H1 (cell line): ENCODE results near the gene PFDN6. TPM values are rescaled to one million over a fixed set of nuclear protein-coding genes. Genes with fewer than 3 reads are reported as not detected.

Experiments used
- ASH2L ChIP-seq: fragments of 200-600, 300-600 bp; sonication (generic); IDR thresholded peaks from one replicate; pipeline ENCODE4 v1.7.1; 2017; ENCODE audit warnings: low read length
- CBX5 ChIP-seq: fragments of 300-800, 300-1000 bp; sonication (generic); IDR thresholded peaks from 2 replicates; pipeline ENCODE4 v1.7.1; 2016; ENCODE audit warnings: antibody characterized with exemption, low read length, low read depth
- CBX8 ChIP-seq: fragments of 300-800, 300-1000 bp; sonication (generic); IDR thresholded peaks from 2 replicates; pipeline ENCODE4 v1.7.1; 2016; ENCODE audit warnings: low read depth, low read length, borderline replicate concordance
- CEBPB ChIP-seq: IDR thresholded peaks from 2 replicates; pipeline ENCODE4 v1.6.1; 2012; ENCODE audit warnings: low read depth, low read length
- CHD1 ChIP-seq: IDR thresholded peaks from 2 replicates; pipeline ENCODE4 v1.6.1; 2012; ENCODE audit warnings: low read depth, low read length, improper control_type of control experiment
- EGR1 ChIP-seq: IDR thresholded peaks from 2 replicates; pipeline ENCODE4 v1.6.1; 2011; ENCODE audit warnings: low read depth, low read length, borderline replicate concordance
- EP300 ChIP-seq, 2 experiments: IDR thresholded peaks; 1 replicate in 1 of 2; 2 replicates in 1 of 2; pipeline ENCODE4 v1.6.1; 2011 to 2012; ENCODE audit warnings: low read depth in 2 of 2, low read length in 2 of 2, mild to moderate bottlenecking in 2 of 2, borderline replicate concordance in 1 of 2, inconsistent platforms in 1 of 2, moderate library complexity in 1 of 2
- JUND ChIP-seq: IDR thresholded peaks from 2 replicates; pipeline ENCODE4 v1.6.1; 2011; ENCODE audit warnings: mild to moderate bottlenecking, improper control_type of control experiment, low read length
- KDM5A ChIP-seq: fragments of 200-600 bp; IDR thresholded peaks from 2 replicates; pipeline ENCODE4 v1.7.1; 2012; ENCODE audit warnings: mild to moderate bottlenecking, low read length, inconsistent platforms, mixed read lengths
- NANOG ChIP-seq: IDR thresholded peaks from 2 replicates; pipeline ENCODE4 v1.6.1; 2011; ENCODE audit warnings: low read length, low read depth, mild to moderate bottlenecking, inconsistent platforms; ENCODE audit not compliant: insufficient read depth, poor library complexity, severe bottlenecking
- POLR2A ChIP-seq, 2 experiments: IDR thresholded peaks; 1 replicate in 1 of 2; 2 replicates in 1 of 2; pipeline ENCODE4 v1.6.1; 2011; ENCODE audit warnings: low read depth in 2 of 2, low read length in 2 of 2, mild to moderate bottlenecking in 2 of 2; ENCODE audit errors: control extremely low read depth in 1 of 2
- POLR2AphosphoS5 ChIP-seq: IDR thresholded peaks from 2 replicates; pipeline ENCODE4 v1.6.1; 2011; ENCODE audit warnings: low read depth, low read length
- RAD21 ChIP-seq, 2 experiments: IDR thresholded peaks in 1 of 2; conservative IDR thresholded peaks in 1 of 2; 2 replicates each; pipeline ENCODE4 v1.6.1; 2011; ENCODE audit warnings: low read depth in 2 of 2, low read length in 2 of 2, improper control_type of control experiment in 1 of 2, inconsistent platforms in 1 of 2, mild to moderate bottlenecking in 1 of 2, moderate library complexity in 1 of 2
- RBBP5 ChIP-seq: IDR thresholded peaks from 2 replicates; pipeline ENCODE4 v1.7.1; 2012; ENCODE audit warnings: low read depth, mild to moderate bottlenecking, inconsistent platforms, low read length, moderate library complexity, borderline replicate concordance
- RFX5 ChIP-seq: IDR thresholded peaks from 2 replicates; pipeline ENCODE4 v1.6.1; 2011; ENCODE audit warnings: low read depth, low read length, improper control_type of control experiment, borderline replicate concordance
- RNF2 ChIP-seq: fragments of 200-900, 300-1000 bp; sonication (generic); IDR thresholded peaks from 2 replicates; pipeline ENCODE4 v1.7.1; 2016; ENCODE audit warnings: borderline replicate concordance, low read depth, mild to moderate bottlenecking, antibody characterized with exemption, low read length; ENCODE audit not compliant: poor library complexity, severe bottlenecking; ENCODE audit errors: missing control alignments
- RXRA ChIP-seq: IDR thresholded peaks from 2 replicates; pipeline ENCODE4 v1.6.1; 2011; ENCODE audit warnings: low read depth, mild to moderate bottlenecking, low read length, moderate library complexity; ENCODE audit not compliant: insufficient read depth
- SIN3A ChIP-seq, 2 experiments: IDR thresholded peaks in 1 of 2; conservative IDR thresholded peaks in 1 of 2; 2 replicates each; pipeline ENCODE4 v1.6.1; 2011 to 2012; ENCODE audit warnings: low read length in 2 of 2, improper control_type of control experiment in 1 of 2, low read depth in 1 of 2, mild to moderate bottlenecking in 1 of 2
- SRF ChIP-seq: IDR thresholded peaks from 2 replicates; pipeline ENCODE4 v1.6.1; 2011; ENCODE audit warnings: mild to moderate bottlenecking, low read depth, low read length, moderate library complexity
- TBP ChIP-seq: IDR thresholded peaks from 2 replicates; pipeline ENCODE4 v1.6.1; 2011; ENCODE audit warnings: low read depth, low read length, improper control_type of control experiment
- TCF12 ChIP-seq: IDR thresholded peaks from 2 replicates; pipeline ENCODE4 v1.6.1; 2011; ENCODE audit warnings: low read depth, mild to moderate bottlenecking, low read length
- polyA plus RNA-seq, 7 experiments: library from polyadenylated mRNA; depleted of rRNA in 3 of 7; stranded (reverse) in 5 of 7; unstranded in 2 of 7; fragments of >200 nt in 5 of 7; fragments of 200-250 nt in 2 of 7; gene quantifications; 1 replicate in 5 of 7; 2 replicates in 1 of 7; 4 replicates in 1 of 7; pipeline versions ENCODE4 v1.2.1 to v1.2.3, GENCODE V29; 2011 to 2013; ENCODE audit warnings: missing spikeins in 2 of 7, mixed read lengths in 2 of 7
- total RNA-seq: library from RNA; stranded (reverse); fragmentation: NEBNext Ultra II Directional; extraction: Animal tissue kit (Norgen Biotek cat#: 25700); gene quantifications from 2 replicates; pipeline ENCODE4 v1.2.1, GENCODE V29; 2021
- TF ChIP-seq, protein P1 (sequence below): IDR thresholded peaks from 2 replicates; pipeline ENCODE4 v1.6.1; 2011; ENCODE audit warnings: low read depth, mild to moderate bottlenecking, low read length; ENCODE audit not compliant: insufficient read depth
- TF ChIP-seq, protein P2 (sequence below): IDR thresholded peaks from 2 replicates; pipeline ENCODE4 v1.6.1; 2012; ENCODE audit warnings: inconsistent platforms

The PFDN6 gene
- total and polyA plus RNA-seq, 2 of the 8 experiments (the other 6 are each of a cell fraction or from before 2014, with no cell fraction given): 32.0 to 95.7 TPM

DNA sequence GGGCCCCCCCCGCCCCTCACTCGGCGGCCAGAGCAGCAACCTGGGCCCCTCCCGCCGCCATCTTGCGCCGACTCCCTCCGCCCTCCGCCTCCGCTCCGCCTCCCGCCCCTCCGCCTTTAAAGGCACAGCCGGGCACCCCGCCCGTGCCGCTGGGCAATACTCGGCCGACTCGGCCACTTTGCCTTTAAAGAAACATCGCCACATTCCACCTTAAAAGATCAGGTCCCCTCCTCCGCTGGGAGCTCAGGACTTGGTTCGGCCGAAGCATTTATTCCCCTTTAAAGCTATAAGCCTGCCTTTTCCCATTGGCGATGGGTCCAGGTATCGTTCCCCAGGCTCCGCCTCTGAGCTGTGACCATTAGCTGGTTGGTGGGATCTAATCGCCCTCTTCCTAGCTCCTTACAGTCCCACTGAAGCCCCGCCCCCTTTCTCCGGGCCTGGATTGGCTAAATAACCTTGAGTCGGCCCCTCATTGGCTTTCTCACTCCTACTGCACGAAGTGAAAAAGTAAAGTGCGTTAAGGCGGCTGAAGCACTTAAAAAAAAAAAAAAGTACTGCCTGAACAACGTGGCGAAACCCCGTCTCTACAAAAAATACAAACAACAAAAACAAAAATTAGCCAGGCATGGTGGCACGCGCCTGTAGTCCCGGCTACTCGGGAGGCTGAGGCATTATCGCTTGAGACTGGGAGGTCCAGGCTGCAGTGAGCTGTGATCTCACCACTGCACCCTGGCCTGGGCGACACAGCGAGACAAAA lies 28.4 kb downstream of the PFDN6 start, which contains the start of gene ZBTB22 (continued):
- no peak for TF ChIP-seq CBX8
- TF ChIP-seq, protein P1, sequence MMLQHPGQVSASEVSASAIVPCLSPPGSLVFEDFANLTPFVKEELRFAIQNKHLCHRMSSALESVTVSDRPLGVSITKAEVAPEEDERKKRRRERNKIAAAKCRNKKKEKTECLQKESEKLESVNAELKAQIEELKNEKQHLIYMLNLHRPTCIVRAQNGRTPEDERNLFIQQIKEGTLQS: no peak
- TF ChIP-seq POLR2A (IDR thresholded peaks at IDR 0.05; ENCODE audit: control extremely low read depth in 1 of 2, low read depth in 2 of 2, low read length in 2 of 2): peak in 1 of 2 experiments; percentile 70; a peak in 2 of 3 replicates
- peak; percentile 18; the same call in 1 of the 2 replicates for TF ChIP-seq EGR1
- TF ChIP-seq CEBPB: no peak
- no peak for TF ChIP-seq RFX5
- TF ChIP-seq RNF2: no peak
- TF ChIP-seq CHD1: no peak
- no peak for TF ChIP-seq RXRA
- TF ChIP-seq SIN3A (conservative IDR thresholded peaks at IDR 0.05 in 1 of 2, IDR thresholded peaks at IDR 0.05 in 1 of 2; ENCODE audit: low read depth in 1 of 2, low read length in 2 of 2): no peak
- no peak for TF ChIP-seq CBX5
- peak; percentile 50 for TF ChIP-seq ASH2L
- TF ChIP-seq TCF12: no peak
- no peak for TF ChIP-seq RAD21 (IDR thresholded peaks at IDR 0.05 in 1 of 2, conservative IDR thresholded peaks at IDR 0.05 in 1 of 2; ENCODE audit: low read depth in 2 of 2, low read length in 2 of 2)
- TF ChIP-seq EP300 (IDR thresholded peaks at IDR 0.05; ENCODE audit: borderline replicate concordance in 1 of 2, low read depth in 2 of 2, low read length in 2 of 2): no peak
- TF ChIP-seq RBBP5: no peak
- peak; percentile 53; the same call in 1 of the 2 replicates for TF ChIP-seq TBP
- no peak for TF ChIP-seq NANOG
- peak; percentile 53; the same call in 1 of the 2 replicates for TF ChIP-seq POLR2AphosphoS5
- TF ChIP-seq, protein P2, sequence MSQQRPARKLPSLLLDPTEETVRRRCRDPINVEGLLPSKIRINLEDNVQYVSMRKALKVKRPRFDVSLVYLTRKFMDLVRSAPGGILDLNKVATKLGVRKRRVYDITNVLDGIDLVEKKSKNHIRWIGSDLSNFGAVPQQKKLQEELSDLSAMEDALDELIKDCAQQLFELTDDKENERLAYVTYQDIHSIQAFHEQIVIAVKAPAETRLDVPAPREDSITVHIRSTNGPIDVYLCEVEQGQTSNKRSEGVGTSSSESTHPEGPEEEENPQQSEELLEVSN: no peak
- TF ChIP-seq SRF: no peak
- TF ChIP-seq JUND: no peak
- TF ChIP-seq KDM5A: no peak
